MCF 10A (cell line): ENCODE data around the gene INPP5K. TPM values are rescaled to one million over a fixed set of nuclear protein-coding genes. Genes with fewer than 3 reads are reported as not detected.
"Not testable (repeated sequence)": the region's sequence is repeated elsewhere in the genome, so short reads cannot be mapped to it uniquely, and the experiment has no call there.

Experiments
- BruUV-seq: library from RNA; stranded (reverse); fragments of 400-500 nt; replicated peaks from 2 replicates; lab custom pipeline; 2021; lab: Mats Ljungman, UMichigan
- CTCF ChIA-PET: fragments of 300-600 bp; sonication (Branson Sonifier 250); formaldehyde crosslinking; extraction: SDS; loops from one replicate; lab custom pipeline; 2021; ENCODE audit warnings: antibody characterized with exemption, inconsistent platforms; lab: Yijun Ruan, JAX
- POLR2A ChIA-PET: fragments of 300-600, 350-650 bp; sonication (Branson Sonifier 250); formaldehyde crosslinking; extraction: SDS; loops from one replicate; lab custom pipeline; 2020; ENCODE audit warnings: antibody characterized with exemption, inconsistent platforms; lab: Yijun Ruan, JAX
- DNase-seq: peaks from one replicate; pipeline ENCODE4 v3.0.0-alpha.2; 2018; ENCODE audit not compliant: unreplicated experiment
- H3K27ac Mint-ChIP-seq: one replicate; pipeline ENCODE4 v1.8.0; 2022; ENCODE audit warnings: mild to moderate bottlenecking, low read depth, mixed read lengths; ENCODE audit not compliant: unreplicated experiment
- H3K27me3 Mint-ChIP-seq: one replicate; pipeline ENCODE4 v1.8.0; 2022; ENCODE audit warnings: mixed read lengths; ENCODE audit not compliant: insufficient read depth, unreplicated experiment
- H3K36me3 Mint-ChIP-seq: one replicate; pipeline ENCODE4 v1.8.0; 2022; ENCODE audit warnings: mild to moderate bottlenecking, moderate library complexity, mixed read lengths; ENCODE audit not compliant: insufficient read depth, unreplicated experiment
- H3K4me1 Mint-ChIP-seq: one replicate; pipeline ENCODE4 v1.8.0; 2022; ENCODE audit warnings: mixed read lengths; ENCODE audit not compliant: insufficient read depth, unreplicated experiment
- H3K4me3 Mint-ChIP-seq: one replicate; pipeline ENCODE4 v1.8.0; 2022; ENCODE audit warnings: mild to moderate bottlenecking, moderate library complexity, mixed read lengths; ENCODE audit not compliant: unreplicated experiment
- H3K9me3 Mint-ChIP-seq: one replicate; pipeline ENCODE4 v1.8.0; 2022; ENCODE audit warnings: mixed read lengths; ENCODE audit not compliant: unreplicated experiment
- CTCF ChIP-seq: fragments of 200-600 bp; IDR thresholded peaks from one replicate; pipeline ENCODE4 v1.8.0; 2022; ENCODE audit warnings: antibody characterized with exemption, mild to moderate bottlenecking; ENCODE audit not compliant: unreplicated experiment
- intact Hi-C: fragments of 100-400 bp; cut with micrococcal nuclease; formaldehyde crosslinking; loops from 2 replicates; pipeline ENCODE4 v1.14.1; 2022
- total RNA-seq: library from RNA; stranded (reverse); gene quantifications from 2 replicates; pipeline ENCODE4 v1.2.3, GENCODE V29; 2022

Gene INPP5K
- total RNA-seq, 1 experiment from 2014 or later = 28.9 TPM

- no TSS peak for BruUV-seq
- POLR2A ChIA-PET = interaction anchor here (1.7 to 1.8 kb wide), 2 partner anchors 9 to 67 kb away, joined by 4 to 7 read pairs; partner anchors contain the start of gene INPP5K
- no peak overlapping the region for H3K4me3 Mint-ChIP-seq
- no peak overlapping the region for H3K27ac Mint-ChIP-seq
- CTCF ChIA-PET = interaction anchor here (0.9 kb wide), 1 partner anchor 12 kb away, joined by 5 read pairs; no protein-coding TSS in a partner anchor
- no peak for DNase-seq
- H3K36me3 Mint-ChIP-seq = peaks cover 47% of the 10 kb centered on the region
- H3K4me1 Mint-ChIP-seq = peaks cover 8% of the 10 kb centered on the region
- no peaks in the 10 kb centered on the region for H3K9me3 Mint-ChIP-seq
- no peak for TF ChIP-seq CTCF
- intact Hi-C loops = no loop called here
- H3K27me3 Mint-ChIP-seq = no peaks in the 10 kb centered on the region
These were observed 66.9 kb downstream of the INPP5K start for GRCh38 chr17:1449412-1449967.

GRCh38 chr17:1447052-1447451 is 69.4 kb downstream of the INPP5K start:
- BruUV-seq = no TSS peak
- no peaks in the 10 kb centered on the region for H3K27me3 Mint-ChIP-seq
- no peaks in the 10 kb centered on the region for H3K9me3 Mint-ChIP-seq
- no peak overlapping the region for H3K4me3 Mint-ChIP-seq
- TF ChIP-seq CTCF = no peak
- ChIA-PET POLR2A (no interaction called here), CTCF (interaction anchor here (0.6 kb wide), 2 partner anchors 67 to 87 kb away, joined by 4 to 5 read pairs; no protein-coding TSS in a partner anchor)
- H3K4me1 Mint-ChIP-seq = peaks cover 5% of the 10 kb centered on the region
- DNase-seq = no peak
- intact Hi-C loops = no loop called here
- no peak overlapping the region for H3K27ac Mint-ChIP-seq
- peaks cover 42% of the 10 kb centered on the region for H3K36me3 Mint-ChIP-seq

DNA sequence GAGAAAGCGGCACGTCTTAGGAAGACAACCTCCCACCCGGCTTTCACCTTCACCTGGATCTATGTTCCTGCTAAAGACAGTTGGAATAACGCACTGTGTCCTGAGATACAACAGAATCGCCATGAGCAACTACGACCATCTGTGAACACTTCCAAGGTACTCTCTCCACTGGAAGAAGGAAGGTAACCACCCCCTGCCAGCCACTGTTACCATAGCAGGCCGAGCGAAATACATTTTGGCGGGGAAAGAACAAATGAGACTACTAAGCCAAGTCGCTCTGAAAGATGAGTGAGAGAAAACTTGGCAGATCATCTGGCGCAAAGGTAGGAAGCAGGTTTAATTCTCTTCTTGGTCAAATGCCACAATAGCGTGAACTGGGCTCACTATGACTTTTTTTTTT is 70.2 kb downstream of the INPP5K start:
- DNase-seq = no peak
- Mint-ChIP-seq H3K4me1 (peaks cover 5% of the 10 kb centered on the region), H3K9me3 (no peaks in the 10 kb centered on the region), H3K27ac (peak overlapping the region; percentile 12), H3K4me3 (no peak overlapping the region), H3K36me3 (peaks cover 39% of the 10 kb centered on the region), H3K27me3 (no peaks in the 10 kb centered on the region)
- ChIA-PET POLR2A (interaction anchor here (1.2 kb wide), 1 partner anchor 33 kb away, joined by 3 read pairs; no protein-coding TSS in a partner anchor), CTCF (interaction anchor here (0.6 kb wide), 1 partner anchor 86 kb away, joined by 5 read pairs; no protein-coding TSS in a partner anchor)
- no TSS peak for BruUV-seq
- TF ChIP-seq CTCF = no peak
- intact Hi-C loops = no loop called here

GRCh38 chr17:1445695-1446094 is 70.7 kb downstream of the INPP5K start:
- DNase-seq, H3K4me3 Mint-ChIP-seq, CTCF ChIA-PET, H3K27me3 Mint-ChIP-seq, H3K9me3 Mint-ChIP-seq, BruUV-seq, H3K4me1 Mint-ChIP-seq, intact Hi-C loops: not testable (repeated sequence)
- POLR2A ChIA-PET = interaction anchor here (1.2 kb wide), 1 partner anchor 33 kb away, joined by 3 read pairs; no protein-coding TSS in a partner anchor
- Mint-ChIP-seq H3K27ac (peak overlapping the region; percentile 31), H3K36me3 (peaks cover 40% of the 10 kb centered on the region)

Other genes with a start within 250 kb of the INPP5K start
- gene BHLHA9, start 246.2 kb downstream of the INPP5K start, total RNA-seq = not detected in 2 replicates
- not detected in 2 replicates for gene TRARG1, start 236.9 kb downstream of the INPP5K start, total RNA-seq
- gene YWHAE, start 116.4 kb downstream of the INPP5K start, total RNA-seq = 813 and 886 TPM in 2 replicates
- 70.6 and 82.9 TPM in 2 replicates for gene CRK, start 60.4 kb downstream of the INPP5K start, total RNA-seq
- gene MYO1C, start 23.9 kb downstream of the INPP5K start, total RNA-seq = 175 and 216 TPM in 2 replicates
- 79.6 and 99.8 TPM in 2 replicates for gene PITPNA, start 46.2 kb upstream of the INPP5K start, total RNA-seq
- 3.1 and 5.6 TPM in 2 replicates for gene SLC43A2, start 112.2 kb upstream of the INPP5K start, total RNA-seq
- gene SCARF1, start 129.1 kb upstream of the INPP5K start, total RNA-seq = 0.40 and 0.47 TPM in 2 replicates
- gene RILP, start 133.3 kb upstream of the INPP5K start, total RNA-seq = 1.6 and 2.6 TPM in 2 replicates
- gene PRPF8, start 168.3 kb upstream of the INPP5K start, total RNA-seq = 239 and 261 TPM in 2 replicates
- gene TLCD2, start 193.8 kb upstream of the INPP5K start, total RNA-seq = 2.5 and 4.0 TPM in 2 replicates
- gene WDR81, start 208.1 kb upstream of the INPP5K start, total RNA-seq = 17.4 and 19.4 TPM in 2 replicates
- 0.56 and 0.66 TPM in 2 replicates for gene SERPINF2, start 226.3 kb upstream of the INPP5K start, total RNA-seq
- 1.8 TPM in 1 of 2 replicates, not detected in the other for gene SERPINF1, start 245.4 kb upstream of the INPP5K start, total RNA-seq